Lower lobe of right lung (tissue), 2 donors: ENCODE data around the gene CCDC33. TPM values are rescaled to one million over a fixed set of nuclear protein-coding genes. Genes with fewer than 3 reads are reported as not detected.

Experiments used
- ATAC-seq, 2 donors: fragments of 200-7000 bp; cut with Tn5 transposase; one replicate each; pipeline ENCODE4 v1.9.1; 2020 to 2022; ENCODE audit warnings: mild to moderate bottlenecking in 2 of 2, moderate library complexity in 2 of 2
- DNase-seq: peaks from one replicate; pipeline ENCODE4 v3.0.0-alpha.2; 2020
- H3K27ac ChIP-seq: fragments of 200-600 bp; one replicate; pipeline ENCODE4 v1.8.0; 2022
- H3K27me3 ChIP-seq: fragments of 200-600 bp; one replicate; pipeline ENCODE4 v1.8.0; 2022; ENCODE audit warnings: low read depth
- H3K36me3 ChIP-seq: fragments of 200-600 bp; one replicate; pipeline ENCODE4 v1.8.0; 2022; ENCODE audit warnings: mild to moderate bottlenecking
- H3K4me1 ChIP-seq: fragments of 200-600 bp; one replicate; pipeline ENCODE4 v1.8.0; 2022
- H3K4me3 ChIP-seq: fragments of 200-600 bp; one replicate; pipeline ENCODE4 v1.8.0; 2022; ENCODE audit warnings: mild to moderate bottlenecking
- H3K9me3 ChIP-seq: fragments of 200-600 bp; one replicate; pipeline ENCODE4 v1.8.0; 2022
- intact Hi-C: fragments of 100-400 bp; cut with DNase I; formaldehyde crosslinking; loops from one replicate; pipeline ENCODE4 v1.11.0; 2022
- total RNA-seq: library from RNA; stranded (reverse); fragmentation: NEBNext Ultra II Directional; extraction: Animal tissue kit (Norgen Biotek cat#: 25700); gene quantifications from one replicate; pipeline ENCODE4 v1.2.1, GENCODE V29; 2021
- TF ChIP-seq, protein P1 (sequence below): fragments of 200-600 bp; IDR thresholded peaks from one replicate; pipeline ENCODE4 v1.8.0; 2022; ENCODE audit warnings: antibody characterized with exemption, mild to moderate bottlenecking
- donor health status: DM: no; HTN: yes; CAD: no; lungs with severe emphysema.

The CCDC33 gene
- total RNA-seq, 1 donor from 2014 or later = 5.9 TPM

DNA sequence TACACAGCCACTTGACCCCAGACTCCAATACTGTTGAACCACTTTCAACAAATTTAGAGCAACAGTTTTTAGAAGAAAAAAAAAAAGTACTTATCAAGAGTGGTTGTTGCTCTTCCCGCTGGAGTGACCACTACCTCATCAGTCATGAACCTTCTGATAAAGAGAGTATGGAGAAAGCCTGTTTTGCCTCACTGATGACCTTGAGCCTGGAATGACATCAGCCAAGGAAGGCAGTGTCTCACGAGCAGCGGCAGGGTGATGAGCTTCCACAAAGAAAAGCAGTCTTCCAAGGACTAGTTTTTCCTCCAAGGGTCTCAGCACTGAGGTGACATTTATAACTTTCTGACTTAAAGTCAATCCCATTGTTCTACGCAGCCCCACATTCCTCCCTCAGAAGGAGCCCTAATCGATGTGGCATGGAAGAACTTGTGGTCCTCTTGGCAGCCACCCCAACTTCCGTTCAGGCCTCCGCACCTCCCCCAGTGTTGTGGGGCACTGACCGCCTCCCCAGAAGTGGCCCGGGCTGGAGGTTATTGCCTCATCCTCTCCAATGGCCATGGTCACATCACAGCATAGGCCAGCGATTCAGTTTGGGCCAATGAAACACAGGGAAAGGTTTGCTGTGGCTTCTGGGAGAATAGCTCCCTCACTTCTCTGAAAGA lies 133.1 kb downstream of the CCDC33 start:
- no peak for DNase-seq
- no peak overlapping the region for H3K4me3 ChIP-seq
- no peaks in the 10 kb centered on the region for H3K36me3 ChIP-seq
- H3K27ac ChIP-seq = no peak overlapping the region
- H3K27me3 ChIP-seq = peaks cover 36% of the 10 kb centered on the region
- no peaks in the 10 kb centered on the region for H3K9me3 ChIP-seq
- intact Hi-C loops = no loop called here
- no peak for ATAC-seq
- TF ChIP-seq, protein P1, sequence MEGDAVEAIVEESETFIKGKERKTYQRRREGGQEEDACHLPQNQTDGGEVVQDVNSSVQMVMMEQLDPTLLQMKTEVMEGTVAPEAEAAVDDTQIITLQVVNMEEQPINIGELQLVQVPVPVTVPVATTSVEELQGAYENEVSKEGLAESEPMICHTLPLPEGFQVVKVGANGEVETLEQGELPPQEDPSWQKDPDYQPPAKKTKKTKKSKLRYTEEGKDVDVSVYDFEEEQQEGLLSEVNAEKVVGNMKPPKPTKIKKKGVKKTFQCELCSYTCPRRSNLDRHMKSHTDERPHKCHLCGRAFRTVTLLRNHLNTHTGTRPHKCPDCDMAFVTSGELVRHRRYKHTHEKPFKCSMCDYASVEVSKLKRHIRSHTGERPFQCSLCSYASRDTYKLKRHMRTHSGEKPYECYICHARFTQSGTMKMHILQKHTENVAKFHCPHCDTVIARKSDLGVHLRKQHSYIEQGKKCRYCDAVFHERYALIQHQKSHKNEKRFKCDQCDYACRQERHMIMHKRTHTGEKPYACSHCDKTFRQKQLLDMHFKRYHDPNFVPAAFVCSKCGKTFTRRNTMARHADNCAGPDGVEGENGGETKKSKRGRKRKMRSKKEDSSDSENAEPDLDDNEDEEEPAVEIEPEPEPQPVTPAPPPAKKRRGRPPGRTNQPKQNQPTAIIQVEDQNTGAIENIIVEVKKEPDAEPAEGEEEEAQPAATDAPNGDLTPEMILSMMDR = no peak
- peaks cover 21% of the 10 kb centered on the region for H3K4me1 ChIP-seq

DNA sequence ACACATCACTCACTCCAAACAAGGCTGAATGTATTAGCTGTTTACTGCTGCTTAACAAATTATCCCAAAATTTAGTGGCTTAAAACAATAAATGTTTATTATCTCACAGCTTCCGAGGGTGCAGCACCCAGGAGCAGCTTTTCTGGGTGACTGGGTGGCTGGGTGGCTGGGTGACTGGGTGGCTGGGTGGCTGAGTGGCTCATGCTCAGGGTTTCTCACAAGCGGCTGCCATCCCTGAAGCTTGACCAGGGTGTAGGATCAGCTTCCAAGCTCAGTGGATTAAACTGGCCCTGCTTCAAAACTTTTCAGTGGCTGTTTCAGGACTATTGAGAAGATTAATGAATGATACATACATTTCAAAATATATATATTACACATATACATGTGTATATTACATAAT lies 133.6 kb downstream of the CCDC33 start:
- no peaks in the 10 kb centered on the region for H3K36me3 ChIP-seq
- H3K4me3 ChIP-seq = no peak overlapping the region
- TF ChIP-seq, protein P1 = no peak
- no peaks in the 10 kb centered on the region for H3K9me3 ChIP-seq
- intact Hi-C loops = no loop called here
- peaks cover 27% of the 10 kb centered on the region for H3K4me1 ChIP-seq
- H3K27ac ChIP-seq = no peak overlapping the region
- DNase-seq (no peak), ATAC-seq (no peak)
- peaks cover 35% of the 10 kb centered on the region for H3K27me3 ChIP-seq

DNA sequence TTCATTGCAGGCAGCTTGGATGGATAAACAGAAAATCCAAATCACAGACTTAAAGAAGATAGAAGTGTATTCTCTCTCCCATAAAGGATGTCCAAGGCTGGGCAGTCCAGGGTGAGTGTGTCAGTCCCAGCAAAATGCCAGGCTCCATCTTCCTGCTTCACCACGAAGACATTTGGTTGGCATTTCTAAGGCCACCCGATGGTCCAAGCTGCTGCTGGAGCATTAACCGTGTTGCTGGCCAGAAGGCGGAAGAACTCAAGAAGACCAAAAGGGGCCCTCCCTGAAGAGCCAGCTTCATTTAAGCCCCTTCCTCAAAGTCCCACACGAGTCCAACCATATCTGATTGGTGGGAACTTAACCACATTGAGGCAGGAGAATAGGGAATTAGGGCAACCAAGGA lies 134.3 kb downstream of the CCDC33 start:
- Histone ChIP-seq H3K4me1 (peaks cover 29% of the 10 kb centered on the region), H3K9me3 (no peaks in the 10 kb centered on the region), H3K27ac (no peak overlapping the region), H3K36me3 (no peaks in the 10 kb centered on the region), H3K4me3 (no peak overlapping the region), H3K27me3 (peaks cover 28% of the 10 kb centered on the region)
- intact Hi-C loops = no loop called here
- ATAC-seq = no peak
- DNase-seq = no peak
- TF ChIP-seq, protein P1 = no peak

DNA sequence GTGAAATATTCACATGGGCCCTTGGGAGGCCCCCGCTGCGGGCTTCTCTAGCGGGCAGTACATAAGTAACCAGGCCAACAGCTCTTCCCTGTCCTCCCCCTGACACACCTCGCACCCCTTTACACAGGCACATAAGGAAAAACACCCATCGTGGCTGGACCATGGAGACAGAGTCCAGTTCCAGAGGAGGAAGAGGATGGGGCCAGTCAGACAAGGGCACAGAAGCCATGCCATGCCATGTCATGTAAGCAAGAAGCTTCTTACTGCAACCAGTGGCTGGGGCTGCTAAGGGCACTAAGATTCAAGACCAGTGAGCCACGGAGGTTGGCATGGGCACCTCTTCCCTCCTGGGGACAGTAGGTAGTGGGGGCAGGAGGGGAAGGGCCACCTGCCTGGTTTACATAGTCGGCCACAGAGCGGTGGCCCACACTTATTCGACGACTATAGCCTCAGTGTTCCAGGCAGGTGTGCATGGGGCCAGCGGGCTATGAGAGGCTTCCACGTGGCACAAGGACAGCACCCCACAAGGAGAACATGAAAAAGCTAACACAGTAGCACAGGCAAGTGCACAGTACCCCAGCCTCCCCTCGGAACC lies 137.0 kb downstream of the CCDC33 start:
- DNase-seq (no peak), ATAC-seq (no peak)
- H3K4me1 ChIP-seq = peaks cover 17% of the 10 kb centered on the region
- TF ChIP-seq, protein P1 = no peak
- intact Hi-C loops = no loop called here
- H3K9me3 ChIP-seq = no peaks in the 10 kb centered on the region
- H3K27ac ChIP-seq = no peak overlapping the region
- H3K4me3 ChIP-seq = no peak overlapping the region
- H3K27me3 ChIP-seq = peaks cover 5% of the 10 kb centered on the region
- H3K36me3 ChIP-seq = no peaks in the 10 kb centered on the region

DNA sequence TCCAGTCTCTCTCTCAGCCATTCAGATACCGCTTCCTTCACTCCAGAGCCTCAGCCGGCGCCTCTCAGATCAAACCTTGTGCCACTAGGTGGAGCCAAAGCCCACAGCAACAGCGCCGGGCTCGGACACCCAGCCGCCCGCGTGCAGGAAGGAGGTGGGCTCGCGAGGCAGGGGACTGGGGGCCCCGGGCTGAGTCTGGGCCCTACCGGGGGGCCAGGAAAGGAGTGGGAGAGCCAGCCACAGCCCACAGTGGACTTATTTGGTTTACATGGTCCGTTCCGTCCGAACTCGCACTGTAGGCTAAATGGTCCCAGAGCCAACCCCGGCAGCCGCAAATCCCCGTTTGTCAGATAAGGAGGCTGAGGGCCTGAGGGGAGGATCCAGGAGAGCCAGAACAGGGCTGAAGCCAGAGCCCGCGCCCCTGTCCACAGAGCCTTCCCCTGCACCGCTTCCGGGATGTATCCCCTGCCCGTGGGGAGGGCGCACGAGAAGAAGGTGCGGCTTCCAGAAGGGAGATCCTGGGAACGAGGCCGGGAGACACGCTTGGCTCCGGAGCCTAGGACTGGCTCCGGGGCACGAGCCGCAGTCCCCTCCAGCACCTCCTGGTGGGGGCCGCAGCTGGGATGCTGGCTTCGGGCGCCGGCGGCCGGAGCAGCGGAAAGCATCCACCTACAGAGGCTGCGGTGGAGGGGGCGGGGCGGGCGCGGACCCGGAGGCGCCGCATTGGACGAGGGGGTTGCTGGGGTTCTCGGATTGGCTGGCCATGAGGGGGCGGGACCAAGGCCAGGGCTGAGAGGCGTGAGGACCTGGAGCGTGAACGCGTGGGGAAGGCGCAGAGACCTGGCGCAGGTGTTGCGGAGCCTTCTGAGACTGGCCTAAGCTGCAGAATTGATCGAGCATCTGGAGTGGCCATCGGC lies 137.9 kb downstream of the CCDC33 start:
- Histone ChIP-seq H3K36me3 (no peaks in the 10 kb centered on the region), H3K27ac (peak overlapping the region; percentile 1), H3K4me1 (peaks cover 17% of the 10 kb centered on the region), H3K9me3 (no peaks in the 10 kb centered on the region), H3K27me3 (peaks cover 5% of the 10 kb centered on the region), H3K4me3 (peak overlapping the region; percentile 67)
- peak; percentile 95 for DNase-seq
- intact Hi-C loops = no loop called here
- TF ChIP-seq, protein P1 = peak; percentile 88
- peak; percentile 98 to 100 for ATAC-seq
